HepG2 (cell line): ENCODE measurements around the gene ACTR10. TPM values are rescaled to one million over a fixed set of nuclear protein-coding genes. Genes with fewer than 3 reads are reported as not detected.

Experiments
- CEBPB ChIP-seq: IDR thresholded peaks from 2 replicates; pipeline ENCODE4 v1.6.1; 2011; ENCODE audit warnings: low read depth, low read length, improper control_type of control experiment, borderline replicate concordance
- FOXK1 ChIP-seq: sonication (generic); formaldehyde crosslinking; IDR thresholded peaks from 2 replicates; pipeline ENCODE4 v1.4.0; 2020; ENCODE audit warnings: low read depth, missing genetic modification reagents, borderline replicate concordance
- HDAC2 ChIP-seq: sonication (generic); formaldehyde crosslinking; IDR thresholded peaks from 2 replicates; pipeline ENCODE4 v1.4.0; 2020; ENCODE audit warnings: missing genetic modification reagents
- HNRNPL ChIP-seq: fragments of 200-400 bp; formaldehyde crosslinking; IDR thresholded peaks from 2 replicates; pipeline ENCODE4 v1.6.1; 2017; ENCODE audit warnings: mild to moderate bottlenecking, low read depth, low read length
- HOXA3 ChIP-seq: sonication (generic); formaldehyde crosslinking; IDR thresholded peaks from 2 replicates; pipeline ENCODE4 v1.5.0; 2020; ENCODE audit warnings: missing genetic modification reagents
- IKZF5 ChIP-seq: IDR thresholded peaks from 2 replicates; pipeline ENCODE4 v1.6.1; 2018; ENCODE audit warnings: missing genetic modification reagents, mild to moderate bottlenecking, missing compliant biosample characterization
- IRF2 ChIP-seq: IDR thresholded peaks from 2 replicates; pipeline ENCODE4 v1.6.1; 2018; ENCODE audit warnings: missing genetic modification reagents, missing compliant biosample characterization
- KDM2A ChIP-seq: sonication (generic); formaldehyde crosslinking; IDR thresholded peaks from 2 replicates; pipeline ENCODE4 v1.4.0; 2020; ENCODE audit warnings: low read depth, missing genetic modification reagents, borderline replicate concordance
- MED1 ChIP-seq: sonication (generic); formaldehyde crosslinking; IDR thresholded peaks from 2 replicates; pipeline ENCODE4 v1.4.0; 2020; ENCODE audit warnings: missing genetic modification reagents
- NFE2L1 ChIP-seq: sonication (generic); formaldehyde crosslinking; IDR thresholded peaks from 2 replicates; pipeline ENCODE4 v1.4.0; 2020; ENCODE audit warnings: missing genetic modification reagents, mild to moderate bottlenecking, borderline replicate concordance
- PITX1 ChIP-seq: sonication (generic); formaldehyde crosslinking; IDR thresholded peaks from 2 replicates; pipeline ENCODE4 v1.5.1; 2020; ENCODE audit warnings: mild to moderate bottlenecking, missing genetic modification reagents
- SIX1 ChIP-seq: sonication (generic); formaldehyde crosslinking; IDR thresholded peaks from 2 replicates; pipeline ENCODE4 v1.4.0; 2020; ENCODE audit warnings: missing genetic modification reagents, borderline replicate concordance
- TMF1 ChIP-seq: sonication (generic); formaldehyde crosslinking; IDR thresholded peaks from 2 replicates; pipeline ENCODE4 v1.8.1; 2022; ENCODE audit warnings: low read depth, missing genetic modification reagents
- ZNF124 ChIP-seq: sonication (generic); formaldehyde crosslinking; IDR thresholded peaks from 2 replicates; pipeline ENCODE4 v1.4.0; 2020; ENCODE audit warnings: missing genetic modification reagents
- ZNF17 ChIP-seq: sonication (generic); formaldehyde crosslinking; IDR thresholded peaks from 2 replicates; pipeline ENCODE4 v1.5.0; 2020; ENCODE audit warnings: mild to moderate bottlenecking, missing genetic modification reagents
- ZNF24 ChIP-seq: fragments of 450-650 bp; IDR thresholded peaks from 2 replicates; pipeline ENCODE4 v1.6.1; 2017; ENCODE audit warnings: antibody characterized with exemption, mild to moderate bottlenecking
- ZNF432 ChIP-seq: sonication (generic); formaldehyde crosslinking; IDR thresholded peaks from 2 replicates; pipeline ENCODE4 v1.5.0; 2020; ENCODE audit warnings: missing genetic modification reagents, mild to moderate bottlenecking, borderline replicate concordance
- ZNF569 ChIP-seq: sonication (generic); formaldehyde crosslinking; IDR thresholded peaks from 2 replicates; pipeline ENCODE4 v1.5.0; 2020; ENCODE audit warnings: mild to moderate bottlenecking, missing genetic modification reagents, moderate library complexity, borderline replicate concordance
- ZNF614 ChIP-seq: IDR thresholded peaks from 2 replicates; pipeline ENCODE4 v1.6.1; 2018; ENCODE audit warnings: missing biosample characterization, missing genetic modification reagents, inconsistent platforms, borderline replicate concordance
- ZNF816 ChIP-seq: sonication (generic); formaldehyde crosslinking; IDR thresholded peaks from 2 replicates; pipeline ENCODE4 v1.8.0; 2022; ENCODE audit warnings: missing genetic modification reagents, mild to moderate bottlenecking, borderline replicate concordance
- polyA plus RNA-seq, 8 experiments: library from polyadenylated mRNA; depleted of rRNA in 3 of 8; stranded (reverse) in 7 of 8; unstranded in 1 of 8; fragments of >200 nt; fragmentation: Illumina TruSeq in 4 of 8; extraction: Trizol in 4 of 8; gene quantifications; 2 replicates each; pipeline versions ENCODE4 v1.2.1 to v1.2.3, GENCODE V29; 2011 to 2016; ENCODE audit warnings: low read depth in 4 of 8, missing spikeins in 1 of 8, mixed read lengths in 1 of 8; ENCODE audit not compliant: insufficient read depth in 1 of 8
- total RNA-seq, 5 experiments: library from RNA; depleted of rRNA; stranded (reverse); fragments of >200 nt; fragmentation: Illumina TruSeq; extraction: Trizol; gene quantifications; 2 replicates each; pipeline ENCODE4 v1.2.3, GENCODE V29; 2016; ENCODE audit warnings: low read depth in 1 of 5
- TF ChIP-seq, protein P1 (sequence below): sonication (generic); formaldehyde crosslinking; IDR thresholded peaks from 2 replicates; pipeline ENCODE4 v1.4.0; 2020; ENCODE audit warnings: missing genetic modification reagents
- TF ChIP-seq, protein P2 (sequence below): IDR thresholded peaks from 2 replicates; pipeline ENCODE4 v1.6.1; 2012; ENCODE audit warnings: low read depth, low read length, improper control_type of control experiment
- TF ChIP-seq, protein P3 (sequence below), 2 experiments: sonication (generic) in 1 of 2; formaldehyde crosslinking in 1 of 2; IDR thresholded peaks; 2 replicates each; pipeline versions ENCODE4 v1.4.0 to v1.6.1; 2018 to 2020; ENCODE audit warnings: missing genetic modification reagents in 2 of 2, borderline replicate concordance in 1 of 2, low read depth in 1 of 2, mild to moderate bottlenecking in 1 of 2, missing biosample characterization in 1 of 2

ACTR10 gene
- total and polyA plus RNA-seq, 2 of the 13 experiments (the other 11 are each of a cell fraction or from before 2014, with no cell fraction given): 30.0 to 41.3 TPM

- peak; percentile 25; the same call in 1 of the 2 replicates for TF ChIP-seq ZNF816
- peak; percentile 99 for TF ChIP-seq ZNF24
- no peak for TF ChIP-seq HNRNPL
- TF ChIP-seq PITX1 (CRISPR knock-in tag): peak; percentile 87
- peak; percentile 72 for TF ChIP-seq ZNF124 (CRISPR knock-in tag)
- peak; percentile 81; the same call in 1 of the 2 replicates for TF ChIP-seq CEBPB
- peak; percentile 59; the same call in 1 of the 2 replicates for TF ChIP-seq HOXA3
- no peak for TF ChIP-seq TMF1
- TF ChIP-seq HDAC2 (CRISPR knock-in tag): peak; percentile 57
- peak; percentile 68 for TF ChIP-seq KDM2A (CRISPR knock-in tag)
- no peak for TF ChIP-seq ZNF17 (CRISPR knock-in tag)
- TF ChIP-seq, protein P1, sequence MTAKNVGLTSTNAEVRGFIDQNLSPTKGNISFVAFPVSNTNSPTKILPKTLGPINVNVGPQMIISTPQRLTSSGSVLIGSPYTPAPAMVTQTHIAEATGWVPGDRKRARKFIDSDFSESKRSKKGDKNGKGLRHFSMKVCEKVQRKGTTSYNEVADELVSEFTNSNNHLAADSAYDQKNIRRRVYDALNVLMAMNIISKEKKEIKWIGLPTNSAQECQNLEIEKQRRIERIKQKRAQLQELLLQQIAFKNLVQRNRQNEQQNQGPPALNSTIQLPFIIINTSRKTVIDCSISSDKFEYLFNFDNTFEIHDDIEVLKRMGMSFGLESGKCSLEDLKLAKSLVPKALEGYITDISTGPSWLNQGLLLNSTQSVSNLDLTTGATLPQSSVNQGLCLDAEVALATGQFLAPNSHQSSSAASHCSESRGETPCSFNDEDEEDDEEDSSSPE (CRISPR knock-in tag): 0 out of 2 replicates have a peak, but pooled peaks have one; percentile 19
- peak; percentile 54; the same call in 1 of the 2 replicates for TF ChIP-seq SIX1 (CRISPR knock-in tag)
- TF ChIP-seq ZNF569 (CRISPR knock-in tag): no peak
- TF ChIP-seq FOXK1: peak; percentile 66; the same call in 1 of the 2 replicates
- no peak for TF ChIP-seq ZNF432
- no peak for TF ChIP-seq NFE2L1 (CRISPR knock-in tag)
- TF ChIP-seq, protein P2, sequence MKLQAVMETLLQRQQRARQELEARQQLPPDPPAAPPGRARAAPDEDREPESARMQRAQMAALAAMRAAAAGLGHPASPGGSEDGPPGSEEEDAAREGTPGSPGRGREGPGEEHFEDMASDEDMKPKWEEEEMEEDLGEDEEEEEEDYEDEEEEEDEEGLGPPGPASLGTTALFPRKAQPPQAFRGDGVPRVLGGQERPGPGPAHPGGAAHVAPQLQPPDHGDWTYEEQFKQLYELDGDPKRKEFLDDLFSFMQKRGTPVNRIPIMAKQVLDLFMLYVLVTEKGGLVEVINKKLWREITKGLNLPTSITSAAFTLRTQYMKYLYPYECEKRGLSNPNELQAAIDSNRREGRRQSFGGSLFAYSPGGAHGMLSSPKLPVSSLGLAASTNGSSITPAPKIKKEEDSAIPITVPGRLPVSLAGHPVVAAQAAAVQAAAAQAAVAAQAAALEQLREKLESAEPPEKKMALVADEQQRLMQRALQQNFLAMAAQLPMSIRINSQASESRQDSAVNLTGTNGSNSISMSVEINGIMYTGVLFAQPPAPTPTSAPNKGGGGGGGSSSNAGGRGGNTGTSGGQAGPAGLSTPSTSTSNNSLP: peak; percentile 40; the same call in 1 of the 2 replicates
- TF ChIP-seq IRF2 (CRISPR knock-in tag): 0 out of 2 replicates have a peak, but pooled peaks have one; percentile 46
- TF ChIP-seq MED1 (CRISPR knock-in tag): peak; percentile 43; the same call in 1 of the 2 replicates
- 0 out of 2 replicates have a peak, but pooled peaks have one; percentile 52 for TF ChIP-seq ZNF614 (CRISPR knock-in tag)
- TF ChIP-seq, protein P3, sequence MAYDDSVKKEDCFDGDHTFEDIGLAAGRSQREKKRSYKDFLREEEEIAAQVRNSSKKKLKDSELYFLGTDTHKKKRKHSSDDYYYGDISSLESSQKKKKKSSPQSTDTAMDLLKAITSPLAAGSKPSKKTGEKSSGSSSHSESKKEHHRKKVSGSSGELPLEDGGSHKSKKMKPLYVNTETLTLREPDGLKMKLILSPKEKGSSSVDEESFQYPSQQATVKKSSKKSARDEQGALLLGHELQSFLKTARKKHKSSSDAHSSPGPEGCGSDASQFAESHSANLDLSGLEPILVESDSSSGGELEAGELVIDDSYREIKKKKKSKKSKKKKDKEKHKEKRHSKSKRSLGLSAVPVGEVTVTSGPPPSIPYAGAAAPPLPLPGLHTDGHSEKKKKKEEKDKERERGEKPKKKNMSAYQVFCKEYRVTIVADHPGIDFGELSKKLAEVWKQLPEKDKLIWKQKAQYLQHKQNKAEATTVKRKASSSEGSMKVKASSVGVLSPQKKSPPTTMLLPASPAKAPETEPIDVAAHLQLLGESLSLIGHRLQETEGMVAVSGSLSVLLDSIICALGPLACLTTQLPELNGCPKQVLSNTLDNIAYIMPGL (CRISPR knock-in tag; IDR thresholded peaks at IDR 0.05; ENCODE audit: borderline replicate concordance in 1 of 2, low read depth in 1 of 2): peak; percentile 92 to 96
- TF ChIP-seq IKZF5 (CRISPR knock-in tag): peak; percentile 55
Observed at GRCh38 chr14:58239244-58240195, 39.6 kb downstream of the ACTR10 start (continued).
